Astrocyte (in vitro differentiated cells and primary cell): ENCODE results near the gene MTA1. TPM values are rescaled to one million over a fixed set of nuclear protein-coding genes. Genes with fewer than 3 reads are reported as not detected.

Experiments used
- DNase-seq: peaks from one replicate; pipeline ENCODE4 v3.0.0-alpha.2; 2010; ENCODE audit warnings: low read depth
- FAIRE-seq: peaks from 2 replicates; lab custom pipeline; 2011; peaks lifted over from hg19 to GRCh38; lab: Jason Lieb, UNC
- H2AFZ ChIP-seq: 2 replicates; pipeline ENCODE4 v1.6.0; 2012; ENCODE audit warnings: low read depth, low read length, inconsistent platforms
- H3K27ac ChIP-seq: 2 replicates; pipeline ENCODE4 v1.5.1; 2011; ENCODE audit warnings: low read depth, low read length, inconsistent platforms
- H3K27me3 ChIP-seq: 2 replicates; pipeline ENCODE4 v1.6.0; 2011; ENCODE audit warnings: low read length, inconsistent platforms; ENCODE audit not compliant: insufficient read depth
- H3K36me3 ChIP-seq: 2 replicates; pipeline ENCODE4 v1.5.1; 2011; ENCODE audit warnings: low read length, inconsistent platforms; ENCODE audit not compliant: insufficient read depth
- H3K4me1 ChIP-seq: 2 replicates; pipeline ENCODE4 v1.5.1; 2011; ENCODE audit warnings: low read length, inconsistent platforms; ENCODE audit not compliant: insufficient read depth
- H3K4me2 ChIP-seq: 2 replicates; pipeline ENCODE4 v1.6.0; 2012; ENCODE audit warnings: low read length, inconsistent platforms
- H3K4me3 ChIP-seq: 2 replicates; pipeline ENCODE4 v1.5.1; 2011; ENCODE audit warnings: low read depth, mild to moderate bottlenecking, low read length, inconsistent platforms; ENCODE audit not compliant: insufficient read depth
- H3K79me2 ChIP-seq: 2 replicates; pipeline ENCODE4 v1.6.0; 2012; ENCODE audit warnings: mild to moderate bottlenecking, low read length, inconsistent platforms; ENCODE audit not compliant: insufficient read depth
- H3K9ac ChIP-seq: 2 replicates; pipeline ENCODE4 v1.6.0; 2012; ENCODE audit warnings: mild to moderate bottlenecking, low read length, inconsistent platforms
- H3K9me3 ChIP-seq: 2 replicates; pipeline ENCODE4 v1.5.1; 2012; ENCODE audit warnings: low read depth, mild to moderate bottlenecking, low read length, inconsistent platforms; ENCODE audit not compliant: insufficient read depth
- H4K20me1 ChIP-seq: 2 replicates; pipeline ENCODE4 v1.6.0; 2012; ENCODE audit warnings: low read length, inconsistent platforms; ENCODE audit not compliant: insufficient read depth
- H3K27ac Mint-ChIP-seq: one replicate; pipeline ENCODE4 v1.8.0; 2021; ENCODE audit warnings: mild to moderate bottlenecking, mixed read lengths; ENCODE audit not compliant: unreplicated experiment
- H3K27me3 Mint-ChIP-seq: one replicate; pipeline ENCODE4 v1.8.0; 2021; ENCODE audit warnings: low read depth, mixed read lengths; ENCODE audit not compliant: unreplicated experiment
- H3K36me3 Mint-ChIP-seq: one replicate; pipeline ENCODE4 v1.8.0; 2021; ENCODE audit warnings: low read depth, mixed read lengths; ENCODE audit not compliant: unreplicated experiment
- H3K4me1 Mint-ChIP-seq: one replicate; pipeline ENCODE4 v1.8.0; 2021; ENCODE audit warnings: low read depth, mixed read lengths; ENCODE audit not compliant: unreplicated experiment
- H3K4me3 Mint-ChIP-seq: one replicate; pipeline ENCODE4 v1.8.0; 2021; ENCODE audit warnings: mild to moderate bottlenecking, moderate library complexity, mixed read lengths; ENCODE audit not compliant: unreplicated experiment
- H3K9me3 Mint-ChIP-seq: one replicate; pipeline ENCODE4 v1.8.0; 2021; ENCODE audit warnings: mild to moderate bottlenecking, mixed read lengths; ENCODE audit not compliant: unreplicated experiment
- EZH2 ChIP-seq: IDR thresholded peaks from 2 replicates; pipeline ENCODE4 v1.6.1; 2012; ENCODE audit warnings: mild to moderate bottlenecking, low read length, inconsistent platforms; ENCODE audit not compliant: insufficient read depth
- total RNA-seq: library from RNA; stranded (reverse); gene quantifications from 2 replicates; pipeline ENCODE4 v1.2.1, GENCODE V29; 2021
- TF ChIP-seq, protein P1 (sequence below): IDR thresholded peaks from 2 replicates; pipeline ENCODE4 v1.5.1; 2011; ENCODE audit warnings: low read depth, mild to moderate bottlenecking, inconsistent platforms, low read length, moderate library complexity; ENCODE audit not compliant: insufficient read depth

MTA1 gene
- total RNA-seq, 1 donor from 2014 or later, result 111 TPM

GRCh38 chr14:105390849-105391500 lies 28.7 kb upstream of the MTA1 start:
- H2AFZ ChIP-seq, result no peak overlapping the region
- no peak for FAIRE-seq

DNA sequence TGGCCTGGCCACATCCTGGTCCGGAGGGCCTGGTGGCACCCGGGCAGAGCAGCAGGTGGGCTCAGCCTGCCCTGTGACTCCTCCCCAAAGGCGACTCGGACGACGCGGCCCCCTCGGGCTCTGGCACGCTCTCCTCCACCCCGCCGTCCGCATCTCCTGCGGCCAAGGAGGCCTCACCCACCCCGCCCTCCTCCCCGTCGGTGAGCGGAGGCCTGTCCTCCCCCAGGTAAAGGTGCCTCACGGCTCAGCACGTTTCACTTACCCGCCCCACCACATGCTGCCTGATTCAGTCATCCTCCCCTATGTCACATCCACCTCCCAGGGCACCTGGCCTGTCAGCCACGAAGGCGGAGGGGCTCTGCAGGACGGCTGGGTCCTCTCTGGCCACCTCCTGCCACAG lies 28.1 kb upstream of the MTA1 start:
- TF ChIP-seq, protein P1, sequence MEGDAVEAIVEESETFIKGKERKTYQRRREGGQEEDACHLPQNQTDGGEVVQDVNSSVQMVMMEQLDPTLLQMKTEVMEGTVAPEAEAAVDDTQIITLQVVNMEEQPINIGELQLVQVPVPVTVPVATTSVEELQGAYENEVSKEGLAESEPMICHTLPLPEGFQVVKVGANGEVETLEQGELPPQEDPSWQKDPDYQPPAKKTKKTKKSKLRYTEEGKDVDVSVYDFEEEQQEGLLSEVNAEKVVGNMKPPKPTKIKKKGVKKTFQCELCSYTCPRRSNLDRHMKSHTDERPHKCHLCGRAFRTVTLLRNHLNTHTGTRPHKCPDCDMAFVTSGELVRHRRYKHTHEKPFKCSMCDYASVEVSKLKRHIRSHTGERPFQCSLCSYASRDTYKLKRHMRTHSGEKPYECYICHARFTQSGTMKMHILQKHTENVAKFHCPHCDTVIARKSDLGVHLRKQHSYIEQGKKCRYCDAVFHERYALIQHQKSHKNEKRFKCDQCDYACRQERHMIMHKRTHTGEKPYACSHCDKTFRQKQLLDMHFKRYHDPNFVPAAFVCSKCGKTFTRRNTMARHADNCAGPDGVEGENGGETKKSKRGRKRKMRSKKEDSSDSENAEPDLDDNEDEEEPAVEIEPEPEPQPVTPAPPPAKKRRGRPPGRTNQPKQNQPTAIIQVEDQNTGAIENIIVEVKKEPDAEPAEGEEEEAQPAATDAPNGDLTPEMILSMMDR, result no peak
- no peak for TF ChIP-seq EZH2
- Histone ChIP-seq H3K4me2 (no peak overlapping the region), H2AFZ (no peak overlapping the region), H3K27me3 (no peaks in the 10 kb centered on the region), H3K36me3 (no peaks in the 10 kb centered on the region), H3K9ac (no peak overlapping the region), H4K20me1 (no peaks in the 10 kb centered on the region), H3K4me3 (no peak overlapping the region), H3K27ac (no peak overlapping the region), H3K9me3 (no peaks in the 10 kb centered on the region), H3K79me2 (no peaks in the 10 kb centered on the region), H3K4me1 (no peaks in the 10 kb centered on the region)
- Mint-ChIP-seq H3K27me3 (no peaks in the 10 kb centered on the region), H3K4me1 (no peaks in the 10 kb centered on the region), H3K4me3 (no peak overlapping the region), H3K9me3 (no peaks in the 10 kb centered on the region), H3K36me3 (peaks cover 3% of the 10 kb centered on the region), H3K27ac (no peak overlapping the region)
- no peak for DNase-seq
- no peak for FAIRE-seq

More at GRCh38 chr14:105390849-105391500, 28.7 kb upstream of the MTA1 start:
- no peak for TF ChIP-seq EZH2
- TF ChIP-seq, protein P1, result no peak
- H3K27me3 ChIP-seq, result no peaks in the 10 kb centered on the region
- no peak for DNase-seq
- no peak overlapping the region for H3K27ac Mint-ChIP-seq
- no peaks in the 10 kb centered on the region for H3K9me3 ChIP-seq
- no peak overlapping the region for H3K4me2 ChIP-seq
- no peaks in the 10 kb centered on the region for H3K79me2 ChIP-seq
- no peak overlapping the region for H3K4me3 ChIP-seq
- no peaks in the 10 kb centered on the region for H3K4me1 ChIP-seq
- H3K4me1 Mint-ChIP-seq, result no peaks in the 10 kb centered on the region
- no peaks in the 10 kb centered on the region for H3K27me3 Mint-ChIP-seq
- H3K9me3 Mint-ChIP-seq, result no peaks in the 10 kb centered on the region
- no peak overlapping the region for H3K4me3 Mint-ChIP-seq
- peaks cover 3% of the 10 kb centered on the region for H3K36me3 Mint-ChIP-seq
- no peaks in the 10 kb centered on the region for H4K20me1 ChIP-seq
- H3K36me3 ChIP-seq, result no peaks in the 10 kb centered on the region
- no peak overlapping the region for H3K27ac ChIP-seq
- H3K9ac ChIP-seq, result no peak overlapping the region
